Dermis microvascular lymphatic vessel endothelial cell (primary cell): Measurements from ENCODE around the gene ELP2. TPM values are rescaled to one million over a fixed set of nuclear protein-coding genes. Genes with fewer than 3 reads are reported as not detected.
A peak's percentile ranks its signal among the peaks of the same experiment; 100 is the strongest.

ENCODE experiments used
- DNase-seq, 2 donors: peaks; one replicate each; pipeline versions ENCODE4 v3.0.0 to v3.0.0-alpha.2; 2010; ENCODE audit warnings: low read depth in 2 of 2
- total RNA-seq: library from RNA; depleted of rRNA; stranded (reverse); fragments of >200 nt; gene quantifications from 2 replicates; pipeline ENCODE4 v1.2.1, GENCODE V29; 2014

The ELP2 gene
- total RNA-seq, 1 donor from 2014 or later, result 152 TPM

DNA sequence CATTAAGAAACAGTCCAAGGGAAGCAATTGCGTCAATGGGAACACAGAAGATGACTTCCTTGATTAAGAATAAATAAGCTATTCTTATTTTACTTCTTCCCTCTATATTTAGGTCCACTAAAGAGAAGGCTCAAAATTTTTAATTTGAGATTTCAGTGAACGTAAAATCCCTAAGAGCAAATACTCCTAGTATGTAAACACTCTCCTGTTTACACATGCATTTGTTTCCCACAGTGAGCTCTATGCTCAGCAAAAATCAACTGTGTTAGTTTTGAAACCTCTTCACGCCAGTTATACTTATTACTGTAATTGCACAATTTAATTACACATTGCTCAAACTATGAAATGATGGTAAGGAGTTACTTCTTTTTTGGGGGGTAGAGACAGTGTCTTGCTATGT lies 9.4 kb upstream of the ELP2 start:
- DNase-seq, result no peak

DNA sequence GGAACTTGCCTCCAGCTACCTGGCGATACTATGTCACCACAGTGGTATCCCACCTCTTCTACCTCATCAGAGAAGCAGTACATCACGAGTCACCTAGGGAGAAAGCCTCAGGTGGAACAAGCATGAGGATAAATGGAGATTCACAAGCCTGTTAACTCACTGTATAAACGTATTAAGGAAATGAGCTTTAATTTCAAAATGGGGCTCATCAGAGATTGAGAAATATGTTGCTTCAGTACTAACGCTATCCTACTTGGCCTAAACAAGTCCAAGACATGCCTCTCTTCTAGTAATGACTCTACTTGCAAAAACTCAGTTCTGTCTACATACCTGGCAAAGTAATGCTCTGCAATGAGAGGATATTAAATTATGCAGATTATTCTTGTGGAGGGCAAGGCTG lies 4.9 kb upstream of the ELP2 start:
- DNase-seq, result no peak

GRCh38 chr18:36126668-36127067 lies 3.0 kb upstream of the ELP2 start:
- DNase-seq, result no peak

DNA sequence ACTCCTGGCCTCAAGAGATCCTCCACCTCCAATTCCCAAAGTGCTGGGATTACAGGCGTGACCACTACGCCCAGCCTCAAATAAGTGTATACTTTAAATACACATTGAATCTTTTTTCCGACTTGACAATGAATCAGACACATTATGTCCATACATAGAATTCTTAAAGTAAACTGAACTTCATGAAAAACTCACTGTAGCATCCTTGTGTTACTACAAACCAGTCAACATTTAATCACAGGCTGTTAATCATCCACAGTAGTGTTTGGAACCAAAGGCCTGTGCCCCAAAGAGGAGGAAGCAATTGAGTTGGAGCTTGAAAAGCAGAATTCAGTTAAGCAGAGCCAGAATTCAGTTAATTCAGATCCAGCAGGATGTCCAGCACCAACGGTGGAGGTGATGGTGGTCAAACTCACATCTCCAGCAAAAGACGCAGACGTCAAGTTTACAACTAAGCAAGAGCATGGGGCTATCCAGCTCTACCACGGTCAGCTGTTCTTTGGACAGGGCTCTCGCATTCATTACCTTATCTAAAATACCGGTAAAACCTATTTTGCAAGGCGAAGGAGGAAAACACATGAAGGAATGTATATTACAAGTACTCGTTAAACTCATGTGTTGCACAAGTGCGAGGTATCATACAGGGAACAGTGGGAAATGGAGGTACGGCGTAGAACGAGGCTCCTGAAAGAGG lies 1.7 kb upstream of the ELP2 start:
- DNase-seq, result peak in 1 of 2 donors; percentile 1

- DNase-seq, result peak in 1 of 2 donors; percentile 30
These were observed 1.2 kb upstream of the ELP2 start for GRCh38 chr18:36128530-36128870.

DNA sequence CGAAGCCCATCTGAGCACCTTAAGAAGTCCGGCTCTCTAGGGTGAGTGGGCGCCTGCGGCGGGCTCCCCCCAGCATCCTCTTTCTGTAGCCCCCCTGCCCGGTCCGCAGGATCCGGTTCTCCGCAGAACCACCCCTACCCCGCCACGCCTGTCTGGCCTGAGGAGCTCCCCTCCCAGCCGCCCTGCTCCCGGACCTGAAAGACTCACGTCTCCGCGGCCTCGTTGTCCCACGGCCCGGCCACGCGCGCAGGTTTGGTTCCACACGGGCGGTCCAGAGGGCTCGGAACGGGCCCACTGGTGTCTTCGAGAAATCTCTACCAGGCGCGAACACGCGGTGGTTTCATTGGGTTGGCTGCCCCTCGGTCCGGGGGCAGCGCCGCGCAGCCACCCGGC lies 796 bp upstream of the ELP2 start:
- no peak for DNase-seq

GRCh38 chr18:36130039-36130831 lies 536 bp downstream of the ELP2 start:
- peak in 1 of 2 donors; percentile 3 for DNase-seq

GRCh38 chr18:36130883-36131653 lies 1.4 kb downstream of the ELP2 start:
- no peak for DNase-seq

DNA sequence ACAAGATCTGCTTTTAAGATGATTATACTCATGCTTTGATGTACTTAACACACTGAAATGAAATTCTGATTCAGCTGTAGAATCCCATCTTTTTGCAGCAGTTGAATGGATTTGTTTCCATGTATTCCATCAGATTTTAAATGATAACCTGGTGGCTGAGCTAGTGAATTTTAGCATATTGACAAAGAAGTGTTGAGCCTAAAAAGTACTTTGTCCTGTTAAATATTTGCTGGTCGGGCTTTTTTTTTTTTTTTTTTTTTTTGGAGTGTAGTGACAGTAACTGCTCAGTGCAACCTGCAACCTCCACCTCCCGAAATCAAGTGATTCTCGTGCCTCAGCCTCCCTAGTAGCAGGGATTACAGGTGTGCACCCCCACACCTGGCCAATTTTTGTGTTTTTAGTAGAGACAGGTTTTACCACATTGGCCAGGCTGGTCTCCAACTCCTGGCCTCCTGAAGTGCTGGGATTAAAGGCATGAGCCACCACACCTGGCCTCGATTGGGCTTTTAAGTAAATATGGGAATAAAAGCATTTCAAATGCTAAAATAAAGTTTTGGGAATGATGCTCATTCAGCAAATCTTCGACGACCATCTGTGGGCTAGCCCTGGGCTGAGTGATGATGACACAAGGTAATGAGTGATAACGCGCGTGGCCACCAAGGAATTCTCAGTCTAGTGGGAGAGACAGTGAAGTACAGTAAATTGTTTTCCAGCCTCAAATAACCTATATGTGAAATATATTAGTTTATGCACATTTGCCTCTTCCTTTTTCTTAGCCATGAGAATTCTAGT lies 2.2 kb downstream of the ELP2 start:
- DNase-seq, result no peak

DNA sequence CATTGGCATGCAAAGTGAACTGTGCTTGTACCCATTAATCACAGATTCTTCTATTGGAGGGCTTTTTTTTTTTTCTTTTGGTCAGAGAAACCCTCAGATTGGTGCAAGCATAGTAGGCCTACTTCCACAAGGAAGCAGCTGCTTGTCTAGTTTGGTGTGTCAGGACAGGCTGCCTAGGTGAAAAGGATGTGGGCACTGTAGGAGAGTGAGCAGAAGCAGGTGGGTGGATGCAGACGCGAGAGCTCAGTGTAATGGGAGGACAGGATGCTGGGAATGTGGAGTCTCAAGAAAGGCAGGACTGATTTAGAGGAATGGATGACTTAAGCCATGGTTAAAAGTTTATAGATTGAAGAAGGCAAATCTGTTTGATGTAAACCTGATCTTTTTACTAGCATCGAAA lies 3.1 kb downstream of the ELP2 start:
- DNase-seq, result no peak

GRCh38 chr18:36135264-36135663 lies 5.6 kb downstream of the ELP2 start:
- no peak for DNase-seq

GRCh38 chr18:36139245-36139644 lies 9.5 kb downstream of the ELP2 start:
- DNase-seq, result no peak

DNA sequence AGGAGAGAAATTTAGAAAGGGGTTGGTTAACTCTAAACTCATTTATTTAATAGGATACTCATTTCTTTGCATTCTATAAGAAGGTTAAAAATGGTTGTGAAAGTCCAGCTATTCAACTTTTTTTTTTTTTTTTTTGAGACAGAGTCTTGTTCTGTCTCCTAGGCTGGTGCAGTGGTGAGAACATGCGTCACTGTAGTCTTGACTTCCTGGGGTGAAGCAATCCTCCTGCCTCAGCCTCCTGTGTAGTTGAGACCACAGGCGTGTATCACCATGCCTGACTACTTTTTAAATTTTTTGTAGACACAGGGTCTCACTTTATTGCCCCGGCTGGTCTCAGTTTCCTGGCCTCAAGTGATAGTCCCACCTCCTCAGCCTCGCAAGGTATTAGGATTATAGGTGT lies 11.9 kb downstream of the ELP2 start:
- no peak for DNase-seq

DNA sequence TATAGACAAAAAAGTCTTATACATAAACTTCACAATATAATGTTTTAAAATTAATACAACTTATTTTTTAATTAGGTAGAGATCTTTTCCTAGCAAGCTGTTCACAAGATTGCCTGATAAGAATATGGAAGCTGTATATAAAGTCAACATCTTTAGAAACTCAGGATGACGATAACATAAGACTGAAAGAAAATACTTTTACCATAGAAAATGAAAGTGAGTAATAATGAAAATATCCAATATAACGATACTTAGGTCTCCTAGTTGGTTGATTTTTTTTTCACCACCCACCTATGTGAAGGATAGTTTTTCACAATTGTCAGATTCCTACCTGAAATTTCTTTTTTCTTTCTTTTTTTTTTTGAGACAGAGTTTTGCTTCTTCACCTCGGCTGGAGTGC lies 13.1 kb downstream of the ELP2 start:
- DNase-seq, result no peak

GRCh38 chr18:36143391-36143790 lies 13.7 kb downstream of the ELP2 start:
- no peak for DNase-seq

DNA sequence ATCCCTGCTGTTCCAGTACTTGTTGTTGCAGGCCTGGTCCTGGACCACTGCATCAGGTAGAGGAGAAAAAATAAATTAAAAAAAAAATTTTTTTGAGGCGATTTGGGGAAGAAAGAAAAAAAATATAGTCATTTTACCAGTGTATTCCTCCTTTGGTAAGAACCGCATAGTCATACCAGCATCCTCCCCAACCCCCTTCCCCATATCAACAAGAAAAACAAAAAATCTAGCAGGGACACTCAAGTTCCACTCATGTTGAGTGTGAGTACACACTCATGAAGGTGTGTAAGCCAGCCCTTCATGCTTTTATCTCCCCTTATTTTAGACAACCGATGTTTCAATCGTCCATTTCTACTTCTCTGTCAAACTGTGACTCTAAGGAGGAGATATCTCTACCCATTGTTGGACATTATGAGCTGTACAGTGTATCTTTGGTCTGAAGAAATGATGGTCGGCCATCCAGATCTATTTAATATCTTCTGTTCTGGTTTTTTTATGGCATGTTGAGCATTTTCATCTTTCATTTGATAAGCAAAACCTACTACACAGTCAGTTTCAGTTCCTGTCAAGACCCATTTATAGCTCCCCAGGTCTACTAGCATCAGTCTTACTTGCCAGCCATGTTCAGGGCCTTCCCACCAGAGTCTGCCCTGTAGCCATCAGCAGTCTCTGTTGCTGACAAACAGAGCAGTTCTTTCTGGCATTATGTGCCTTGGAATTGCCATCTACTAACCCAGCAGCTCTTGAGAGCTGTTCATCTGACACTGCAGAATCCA lies 20.0 kb downstream of the ELP2 start:
- no peak for DNase-seq

DNA sequence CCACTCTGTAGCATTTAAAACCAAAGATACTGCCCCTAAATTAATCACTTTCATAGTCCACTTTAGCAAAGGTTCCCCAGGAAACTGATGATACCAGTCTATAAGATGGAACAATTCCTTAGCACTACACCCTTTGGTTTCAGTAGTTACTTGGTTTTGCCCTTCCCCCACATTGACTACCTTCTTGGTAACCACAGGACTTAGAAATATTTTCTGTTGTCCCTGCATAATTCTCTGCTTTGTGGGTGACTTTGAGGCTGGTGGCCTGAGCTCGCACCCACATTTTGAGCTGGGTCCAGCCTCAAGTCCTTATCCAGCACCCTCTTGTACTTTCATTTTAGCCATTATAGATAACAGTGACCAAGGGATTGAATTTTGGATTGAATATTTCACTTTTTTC lies 23.1 kb downstream of the ELP2 start:
- DNase-seq, result no peak

DNA sequence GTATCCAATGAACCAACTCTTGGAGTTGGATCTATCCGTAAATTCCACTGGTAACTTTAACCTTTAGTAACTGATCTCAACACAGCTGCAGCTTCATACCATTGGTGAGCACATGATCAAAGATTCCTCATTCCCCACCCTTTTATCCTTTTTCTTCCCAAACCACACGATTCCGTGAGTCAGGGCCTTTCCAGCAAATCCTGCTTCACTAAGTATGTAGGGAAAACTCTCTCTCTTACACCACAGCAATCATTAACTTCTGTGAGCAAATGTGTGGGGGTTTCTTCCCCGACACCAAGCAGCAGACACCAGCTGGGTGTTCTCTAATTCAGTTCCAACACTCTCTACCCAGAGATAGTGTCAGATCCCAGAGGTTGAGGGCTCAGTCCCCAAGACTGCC lies 23.5 kb downstream of the ELP2 start:
- no peak for DNase-seq

DNA sequence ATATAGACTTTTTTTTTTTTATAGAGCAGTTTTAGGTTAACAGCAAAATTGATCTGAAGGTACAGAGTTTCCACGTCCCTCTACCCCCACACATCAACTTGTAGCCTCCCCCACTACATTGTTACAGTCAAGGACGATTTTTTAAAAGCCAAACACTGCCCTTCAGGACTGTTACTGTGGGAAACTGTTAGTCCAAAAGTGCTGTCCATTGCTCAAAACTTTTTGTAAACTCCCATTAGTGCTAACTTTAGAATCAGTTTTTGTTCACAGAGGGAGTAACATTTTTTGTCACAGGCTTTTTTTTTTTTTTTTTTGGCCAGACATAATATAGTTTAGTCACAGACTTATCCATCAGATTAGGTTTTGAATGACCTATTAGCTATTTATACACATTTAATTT lies 24.1 kb downstream of the ELP2 start:
- no peak for DNase-seq

- no peak for DNase-seq
These were observed 26.4 kb downstream of the ELP2 start for GRCh38 chr18:36155851-36156757.
